A549 (cell line): Measurements from ENCODE around the gene TBC1D23. TPM values are rescaled to one million over a fixed set of nuclear protein-coding genes. Genes with fewer than 3 reads are reported as not detected.
A peak's percentile ranks its signal among the peaks of the same experiment; 100 is the strongest.
"Not testable (repeated sequence)": the region's sequence is repeated elsewhere in the genome, so short reads cannot be mapped to it uniquely, and the experiment has no call there.

Experiments used
- ATAC-seq, 2 experiments: fragments of 200-7000 bp in 1 of 2; fragments of >200 bp in 1 of 2; cut with Nextera tagmentation in 1 of 2; cut with Tn5 transposase in 1 of 2; 3 replicates each; pipeline versions ENCODE4 v1.8.0 to v1.9.1; 2018 to 2020; ENCODE audit warnings: mild to moderate bottlenecking in 1 of 2, moderate library complexity in 1 of 2
- CTCF ChIA-PET: fragments of 300-600 bp; sonication (Branson Sonifier 250); formaldehyde crosslinking; extraction: SDS; loops from one replicate; lab custom pipeline; 2021; ENCODE audit warnings: antibody characterized with exemption, inconsistent platforms; lab: Yijun Ruan, JAX
- POLR2A ChIA-PET: fragments of 350-600 bp; formaldehyde crosslinking; extraction: SDS; loops from one replicate; lab custom pipeline; 2021; ENCODE audit warnings: antibody characterized with exemption, inconsistent platforms; lab: Yijun Ruan, JAX
- DNase-seq, 2 experiments: peaks; one replicate each; pipeline versions ENCODE4 v3.0.0 to v3.0.0-alpha.2; 2011 to 2016; ENCODE audit warnings: low read depth in 1 of 2, low spot score in 1 of 2
- FAIRE-seq: peaks from 2 replicates; lab custom pipeline; 2011; peaks lifted over from hg19 to GRCh38; lab: Jason Lieb, UNC
- H3K27ac ChIP-seq, 2 experiments: fragments of >200 bp; sonication (Bioruptor Twin); formaldehyde crosslinking; 3 replicates each; pipeline ENCODE4 v1.5.1; 2016 to 2017
- H3K4me1 ChIP-seq: fragments of >200 bp; sonication (Bioruptor Twin); formaldehyde crosslinking; 3 replicates; pipeline ENCODE4 v1.6.1; 2016
- H3K4me2 ChIP-seq: fragments of >200 bp; sonication (Bioruptor Twin); formaldehyde crosslinking; 3 replicates; pipeline ENCODE4 v1.6.1; 2016
- H3K4me3 ChIP-seq: fragments of >200 bp; sonication (Bioruptor Twin); formaldehyde crosslinking; 3 replicates; pipeline ENCODE4 v1.5.1; 2016
- H3K9me3 ChIP-seq: fragments of >200 bp; sonication (Bioruptor Twin); formaldehyde crosslinking; 3 replicates; pipeline ENCODE4 v1.6.1; 2016
- BHLHE40 ChIP-seq: IDR thresholded peaks from 2 replicates; pipeline ENCODE4 v1.6.1; 2012; ENCODE audit warnings: low read depth, low read length, inconsistent platforms
- CBX2 ChIP-seq: fragments of 200-600 bp; sonication (generic); IDR thresholded peaks from 2 replicates; pipeline ENCODE4 v1.6.1; 2016; ENCODE audit warnings: low read depth, mild to moderate bottlenecking, borderline replicate concordance
- CEBPB ChIP-seq, 2 experiments: fragments of >200 bp in 1 of 2; sonication (Bioruptor Twin) in 1 of 2; formaldehyde crosslinking in 1 of 2; IDR thresholded peaks; 2 replicates each; pipeline ENCODE4 v1.6.1; 2012 to 2016
- CHD2 ChIP-seq: fragments of 150-350 bp; IDR thresholded peaks from 2 replicates; pipeline ENCODE4 v1.6.1; 2014; ENCODE audit warnings: low read length; ENCODE audit not compliant: partially characterized antibody
- EHF ChIP-seq: fragments of 250-450 bp; sonication (Bioruptor Pico); IDR thresholded peaks from 2 replicates; pipeline ENCODE4 v1.5.0; 2020; ENCODE audit warnings: mild to moderate bottlenecking
- EHMT2 ChIP-seq: fragments of 200-600 bp; sonication (generic); IDR thresholded peaks from 2 replicates; pipeline ENCODE4 v1.6.1; 2016; ENCODE audit warnings: antibody characterized with exemption, low read depth, mild to moderate bottlenecking, moderate library complexity
- FOSL2 ChIP-seq, 2 experiments: fragments of 450-650 bp in 1 of 2; fragments of >200 bp in 1 of 2; sonication (Bioruptor Twin) in 1 of 2; formaldehyde crosslinking; IDR thresholded peaks; 2 replicates each; pipeline versions ENCODE4 v1.5.0 to v1.6.1; 2016 to 2020; ENCODE audit warnings: mild to moderate bottlenecking in 1 of 2, moderate library complexity in 1 of 2
- GATA3 ChIP-seq: IDR thresholded peaks from 2 replicates; pipeline ENCODE4 v1.6.1; 2012; ENCODE audit warnings: borderline replicate concordance
- HDAC2 ChIP-seq: fragments of 200-600 bp; sonication (generic); IDR thresholded peaks from 2 replicates; pipeline ENCODE4 v1.6.1; 2016
- HOXA7 ChIP-seq: fragments of 250-450 bp; sonication (Bioruptor Pico); IDR thresholded peaks from 2 replicates; pipeline ENCODE4 v1.5.0; 2020; ENCODE audit warnings: mild to moderate bottlenecking, moderate library complexity
- HOXB13 ChIP-seq: fragments of 250-450 bp; sonication (Bioruptor Pico); IDR thresholded peaks from 2 replicates; pipeline ENCODE4 v1.5.0; 2020; ENCODE audit warnings: low read depth, mild to moderate bottlenecking, moderate library complexity
- KDM1A ChIP-seq: fragments of 200-600 bp; sonication (generic); IDR thresholded peaks from 2 replicates; pipeline ENCODE4 v1.6.1; 2016; ENCODE audit warnings: low read depth, mild to moderate bottlenecking
- MAFK ChIP-seq: fragments of 450-650 bp; IDR thresholded peaks from 2 replicates; pipeline ENCODE4 v1.6.1; 2014; ENCODE audit not compliant: partially characterized antibody
- MYC ChIP-seq: IDR thresholded peaks from 2 replicates; pipeline ENCODE4 v1.6.1; 2012; ENCODE audit warnings: mild to moderate bottlenecking, inconsistent platforms, low read length, improper control_type of control experiment, borderline replicate concordance
- PHF8 ChIP-seq: fragments of 200-600 bp; sonication (generic); IDR thresholded peaks from 2 replicates; pipeline ENCODE4 v1.6.1; 2016; ENCODE audit warnings: low read depth, mild to moderate bottlenecking, antibody characterized with exemption, moderate library complexity, borderline replicate concordance
- RFX5 ChIP-seq: fragments of 450-650 bp; IDR thresholded peaks from 2 replicates; pipeline ENCODE4 v1.7.1; 2014; ENCODE audit warnings: antibody characterized with exemption, mild to moderate bottlenecking, moderate library complexity
- RNF2 ChIP-seq: fragments of 200-600 bp; sonication (generic); IDR thresholded peaks from 2 replicates; pipeline ENCODE4 v1.6.1; 2016; ENCODE audit warnings: low read depth, mild to moderate bottlenecking, antibody characterized with exemption, moderate library complexity, borderline replicate concordance
- SREBF2 ChIP-seq: fragments of 450-650 bp; IDR thresholded peaks from 2 replicates; pipeline ENCODE4 v1.6.1; 2014; ENCODE audit warnings: mild to moderate bottlenecking, moderate library complexity
- TP53 ChIP-seq: fragments of 250-450 bp; sonication (Bioruptor Pico); IDR thresholded peaks from 2 replicates; pipeline ENCODE4 v1.5.0; 2021; ENCODE audit warnings: mild to moderate bottlenecking, moderate library complexity
- ZC3H11A ChIP-seq: fragments of 450-650 bp; IDR thresholded peaks from 2 replicates; pipeline ENCODE4 v1.6.1; 2014; ENCODE audit warnings: antibody characterized with exemption, mild to moderate bottlenecking
- ZFP36 ChIP-seq: fragments of 450-650 bp; IDR thresholded peaks from 2 replicates; pipeline ENCODE4 v1.6.1; 2014; ENCODE audit warnings: borderline replicate concordance; ENCODE audit not compliant: partially characterized antibody
- WGBS: methylation state at CpG from one replicate; pipeline ENCODE4 v1.1.6; 2017; ENCODE audit errors: missing lambda C conversion rate; 5-methylcytosine and 5-hydroxymethylcytosine counted together
- polyA plus RNA-seq, 4 experiments: library from polyadenylated mRNA; depleted of rRNA in 3 of 4; stranded (reverse); fragments of >200 nt; fragmentation: RNase III in 1 of 4; extraction: RNeasy Plus Mini Kit Qiagen cat#74134 plus additional on column Dnase treatment in 1 of 4; gene quantifications; 2 replicates in 3 of 4; 3 replicates in 1 of 4; pipeline ENCODE4 v1.2.3, GENCODE V29; 2011 to 2017
- TF ChIP-seq, protein P1 (sequence below): fragments of 450-650 bp; IDR thresholded peaks from 2 replicates; pipeline ENCODE4 v1.6.1; 2014; ENCODE audit warnings: antibody characterized with exemption
- TF ChIP-seq, protein P2 (sequence below): fragments of >200 bp; sonication (Bioruptor Twin); formaldehyde crosslinking; IDR thresholded peaks from 3 replicates; pipeline ENCODE4 v1.5.1; 2016
- TF ChIP-seq, protein P3 (sequence below): IDR thresholded peaks from 2 replicates; pipeline ENCODE4 v1.6.1; 2012
- TF ChIP-seq, protein P4 (sequence below): fragments of >200 bp; sonication (Bioruptor Twin); formaldehyde crosslinking; IDR thresholded peaks from 3 replicates; pipeline ENCODE4 v1.6.1; 2016
- TF ChIP-seq, protein P5 (sequence below): IDR thresholded peaks from 2 replicates; pipeline ENCODE4 v1.6.1; 2012; ENCODE audit warnings: low read depth, borderline replicate concordance

The TBC1D23 gene
- polyA plus RNA-seq, 2 of the 4 experiments (the other 2 are of a cell fraction), result 14.5 to 29.4 TPM

DNA sequence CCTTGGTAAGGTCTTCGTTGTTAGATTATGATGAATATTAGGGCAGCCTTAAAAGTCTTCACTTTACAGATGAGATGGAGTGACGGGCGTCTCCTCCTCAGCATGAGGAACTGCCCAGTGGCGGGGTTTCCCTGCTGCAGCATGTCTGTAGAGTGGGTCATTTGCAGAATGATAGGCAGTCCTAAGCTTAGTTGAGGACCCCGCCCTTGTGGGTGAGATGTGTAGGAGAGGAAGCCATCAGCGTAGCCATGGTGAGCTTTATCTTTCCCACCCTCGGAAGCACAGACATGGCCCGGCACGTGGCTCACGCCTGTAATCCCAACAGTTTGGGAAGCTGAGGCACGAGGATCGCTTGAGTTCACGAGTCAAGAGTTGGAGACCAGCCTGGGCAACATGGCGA, 74.6 kb downstream of the TBC1D23 start:
- Histone ChIP-seq H3K4me1 (peaks cover 12% of the 10 kb centered on the region), H3K27ac (peak overlapping the region; percentile 94 to 96), H3K9me3 (no peaks in the 10 kb centered on the region), H3K4me2 (peak overlapping the region; percentile 72), H3K4me3 (peak overlapping the region; percentile 93)
- ATAC-seq (peak; percentile 37 to 65; a peak in 4 of 6 replicates), FAIRE-seq (no peak), DNase-seq (peak; percentile 26 to 53)
- CTCF ChIA-PET, result interaction anchor here (0.9 to 5.9 kb wide), 3 partner anchors 19 to 58 kb away, joined by 3 to 34 read pairs (median 4); no protein-coding TSS in a partner anchor
- POLR2A ChIA-PET, result interaction anchor here (0.8 to 3.0 kb wide), 4 partner anchors 8 to 375 kb away, joined by 3 to 20 read pairs (median 3); partner anchors contain the start of genes LNP1 and TOMM70
- 74% methylated on average over 14 of the region's 14 CpGs for WGBS
- TF ChIP-seq BHLHE40, result no peak
- TF ChIP-seq SREBF2, result no peak
- TF ChIP-seq, protein P1, sequence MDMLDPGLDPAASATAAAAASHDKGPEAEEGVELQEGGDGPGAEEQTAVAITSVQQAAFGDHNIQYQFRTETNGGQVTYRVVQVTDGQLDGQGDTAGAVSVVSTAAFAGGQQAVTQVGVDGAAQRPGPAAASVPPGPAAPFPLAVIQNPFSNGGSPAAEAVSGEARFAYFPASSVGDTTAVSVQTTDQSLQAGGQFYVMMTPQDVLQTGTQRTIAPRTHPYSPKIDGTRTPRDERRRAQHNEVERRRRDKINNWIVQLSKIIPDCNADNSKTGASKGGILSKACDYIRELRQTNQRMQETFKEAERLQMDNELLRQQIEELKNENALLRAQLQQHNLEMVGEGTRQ, result no peak
- no peak for TF ChIP-seq MAFK

DNA sequence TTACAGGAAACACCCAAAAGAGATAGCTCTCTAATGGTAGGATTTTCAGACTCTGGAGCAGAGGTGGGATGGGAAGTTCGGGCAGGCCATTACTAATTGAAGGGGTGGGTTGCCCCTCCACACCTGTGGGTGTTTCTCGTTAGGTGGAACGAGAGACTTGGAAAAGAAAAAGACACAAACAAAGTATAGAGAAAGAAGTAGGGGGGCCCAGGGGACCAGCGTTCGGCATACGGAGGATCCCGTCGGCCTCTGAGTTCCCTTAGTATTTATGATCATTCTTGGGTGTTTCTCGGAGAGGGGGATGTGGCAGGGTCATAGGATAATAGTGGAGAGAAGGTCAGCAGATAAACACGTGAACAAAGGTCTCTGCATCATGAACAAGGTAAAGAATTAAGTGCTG, 75.4 kb downstream of the TBC1D23 start:
- H3K4me3 ChIP-seq, ATAC-seq, DNase-seq, FAIRE-seq, H3K9me3 ChIP-seq, H3K27ac ChIP-seq: not testable (repeated sequence)
- WGBS, result 95% methylated on average over 10 of the region's 10 CpGs
- Histone ChIP-seq H3K4me2 (peak overlapping the region; percentile 72), H3K4me1 (peaks cover 12% of the 10 kb centered on the region)
- ChIA-PET POLR2A (interaction anchor here (1.1 to 3.0 kb wide), 2 partner anchors 10 to 65 kb away, joined by 3 to 20 read pairs; partner anchors contain the start of genes LNP1 and TOMM70), CTCF (interaction anchor here (0.9 to 5.9 kb wide), 2 partner anchors 20 to 55 kb away, joined by 4 to 34 read pairs; no protein-coding TSS in a partner anchor)

DNA sequence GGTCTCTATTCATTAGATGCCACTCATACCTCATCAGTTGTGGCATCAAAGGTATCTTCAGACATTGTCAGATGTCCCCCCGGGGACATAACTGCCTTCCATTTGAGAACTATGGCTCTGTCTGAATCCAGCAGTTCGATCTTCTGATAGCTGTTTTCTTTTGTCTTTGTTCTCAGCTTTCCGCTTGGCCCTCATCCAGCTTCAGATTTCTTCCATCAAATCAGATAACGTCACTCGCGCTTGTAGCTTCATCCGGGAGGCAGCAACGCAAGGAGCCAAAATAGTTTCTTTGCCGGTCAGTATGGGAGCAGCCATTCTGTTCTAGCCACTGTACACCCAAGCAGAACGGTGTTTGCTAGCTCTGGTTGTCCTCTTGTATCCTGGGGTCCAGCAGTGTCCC, 78.1 kb downstream of the TBC1D23 start:
- ATAC-seq, result no peak
- TF ChIP-seq PHF8, result no peak
- TF ChIP-seq GATA3, result no peak
- TF ChIP-seq EHMT2, result no peak
- TF ChIP-seq KDM1A, result no peak
- no peak for TF ChIP-seq ZFP36
- no peak for TF ChIP-seq EHF
- TF ChIP-seq ZC3H11A, result no peak
- no peak for TF ChIP-seq FOSL2 (IDR thresholded peaks at IDR 0.05)
- TF ChIP-seq FOSL2 (CRISPR knock-in tag; IDR thresholded peaks at IDR 0.05), result no peak
- no peak for TF ChIP-seq SREBF2
- TF ChIP-seq, protein P2, sequence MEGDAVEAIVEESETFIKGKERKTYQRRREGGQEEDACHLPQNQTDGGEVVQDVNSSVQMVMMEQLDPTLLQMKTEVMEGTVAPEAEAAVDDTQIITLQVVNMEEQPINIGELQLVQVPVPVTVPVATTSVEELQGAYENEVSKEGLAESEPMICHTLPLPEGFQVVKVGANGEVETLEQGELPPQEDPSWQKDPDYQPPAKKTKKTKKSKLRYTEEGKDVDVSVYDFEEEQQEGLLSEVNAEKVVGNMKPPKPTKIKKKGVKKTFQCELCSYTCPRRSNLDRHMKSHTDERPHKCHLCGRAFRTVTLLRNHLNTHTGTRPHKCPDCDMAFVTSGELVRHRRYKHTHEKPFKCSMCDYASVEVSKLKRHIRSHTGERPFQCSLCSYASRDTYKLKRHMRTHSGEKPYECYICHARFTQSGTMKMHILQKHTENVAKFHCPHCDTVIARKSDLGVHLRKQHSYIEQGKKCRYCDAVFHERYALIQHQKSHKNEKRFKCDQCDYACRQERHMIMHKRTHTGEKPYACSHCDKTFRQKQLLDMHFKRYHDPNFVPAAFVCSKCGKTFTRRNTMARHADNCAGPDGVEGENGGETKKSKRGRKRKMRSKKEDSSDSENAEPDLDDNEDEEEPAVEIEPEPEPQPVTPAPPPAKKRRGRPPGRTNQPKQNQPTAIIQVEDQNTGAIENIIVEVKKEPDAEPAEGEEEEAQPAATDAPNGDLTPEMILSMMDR, result no peak
- TF ChIP-seq HOXB13 (CRISPR knock-in tag), result no peak
- TF ChIP-seq, protein P3, sequence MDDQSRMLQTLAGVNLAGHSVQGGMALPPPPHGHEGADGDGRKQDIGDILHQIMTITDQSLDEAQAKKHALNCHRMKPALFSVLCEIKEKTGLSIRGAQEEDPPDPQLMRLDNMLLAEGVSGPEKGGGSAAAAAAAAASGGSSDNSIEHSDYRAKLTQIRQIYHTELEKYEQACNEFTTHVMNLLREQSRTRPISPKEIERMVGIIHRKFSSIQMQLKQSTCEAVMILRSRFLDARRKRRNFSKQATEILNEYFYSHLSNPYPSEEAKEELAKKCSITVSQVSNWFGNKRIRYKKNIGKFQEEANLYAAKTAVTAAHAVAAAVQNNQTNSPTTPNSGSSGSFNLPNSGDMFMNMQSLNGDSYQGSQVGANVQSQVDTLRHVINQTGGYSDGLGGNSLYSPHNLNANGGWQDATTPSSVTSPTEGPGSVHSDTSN, result no peak
- H3K9me3 ChIP-seq, result 0 out of 3 replicates have a peak, but pooled peaks cover 3% of the 10 kb centered on the region
- no peak for FAIRE-seq
- no peak overlapping the region for H3K4me3 ChIP-seq
- ChIA-PET CTCF (interaction anchor here (0.8 kb wide), 1 partner anchor 507 kb away, joined by 4 read pairs; no protein-coding TSS in a partner anchor), POLR2A (no interaction called here)
- 89% methylated on average over 10 of the region's 10 CpGs for WGBS
- H3K4me2 ChIP-seq, result no peak overlapping the region
- peaks cover 9% of the 10 kb centered on the region for H3K4me1 ChIP-seq
- DNase-seq, result no peak
- no peak overlapping the region for H3K27ac ChIP-seq

DNA sequence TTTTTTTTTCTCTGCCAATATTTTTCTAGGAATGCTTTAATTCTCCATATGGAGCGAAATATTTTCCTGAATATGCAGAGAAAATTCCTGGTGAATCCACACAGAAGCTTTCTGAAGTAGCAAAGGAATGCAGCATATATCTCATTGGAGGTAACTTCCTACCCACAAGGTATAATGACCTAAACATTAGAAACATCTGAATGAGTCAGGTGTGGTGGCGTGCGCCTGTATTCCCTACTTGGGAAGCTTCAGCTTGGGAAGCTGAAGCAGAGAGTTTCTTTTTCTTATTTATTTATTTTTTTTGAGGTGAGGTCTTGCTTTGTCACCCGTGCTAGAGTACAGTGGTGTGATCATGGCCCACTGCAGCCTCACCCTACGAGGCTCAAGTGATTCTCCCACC, 79.0 kb downstream of the TBC1D23 start:
- CTCF ChIA-PET, result no interaction called here
- Histone ChIP-seq H3K9me3 (0 out of 3 replicates have a peak, but pooled peaks cover 3% of the 10 kb centered on the region), H3K27ac (no peak overlapping the region), H3K4me1 (peaks cover 6% of the 10 kb centered on the region; the same call in 2 of the 3 replicates), H3K4me3 (no peak overlapping the region), H3K4me2 (no peak overlapping the region)
- POLR2A ChIA-PET, result no interaction called here
- 91% methylated on average over 5 of the region's 5 CpGs for WGBS
- no peak for ATAC-seq
- no peak for DNase-seq
- no peak for FAIRE-seq
- TF ChIP-seq CHD2, result no peak
- TF ChIP-seq, protein P4, sequence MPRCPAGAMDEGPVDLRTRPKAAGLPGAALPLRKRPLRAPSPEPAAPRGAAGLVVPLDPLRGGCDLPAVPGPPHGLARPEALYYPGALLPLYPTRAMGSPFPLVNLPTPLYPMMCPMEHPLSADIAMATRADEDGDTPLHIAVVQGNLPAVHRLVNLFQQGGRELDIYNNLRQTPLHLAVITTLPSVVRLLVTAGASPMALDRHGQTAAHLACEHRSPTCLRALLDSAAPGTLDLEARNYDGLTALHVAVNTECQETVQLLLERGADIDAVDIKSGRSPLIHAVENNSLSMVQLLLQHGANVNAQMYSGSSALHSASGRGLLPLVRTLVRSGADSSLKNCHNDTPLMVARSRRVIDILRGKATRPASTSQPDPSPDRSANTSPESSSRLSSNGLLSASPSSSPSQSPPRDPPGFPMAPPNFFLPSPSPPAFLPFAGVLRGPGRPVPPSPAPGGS, result no peak
- TF ChIP-seq RNF2, result no peak
- no peak for TF ChIP-seq CBX2
- TF ChIP-seq, protein P5, sequence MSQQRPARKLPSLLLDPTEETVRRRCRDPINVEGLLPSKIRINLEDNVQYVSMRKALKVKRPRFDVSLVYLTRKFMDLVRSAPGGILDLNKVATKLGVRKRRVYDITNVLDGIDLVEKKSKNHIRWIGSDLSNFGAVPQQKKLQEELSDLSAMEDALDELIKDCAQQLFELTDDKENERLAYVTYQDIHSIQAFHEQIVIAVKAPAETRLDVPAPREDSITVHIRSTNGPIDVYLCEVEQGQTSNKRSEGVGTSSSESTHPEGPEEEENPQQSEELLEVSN, result no peak
- TF ChIP-seq KDM1A, result no peak
- TF ChIP-seq HOXA7, result no peak
- TF ChIP-seq SREBF2, result no peak
- no peak for TF ChIP-seq EHF
- TF ChIP-seq TP53 (CRISPR knock-in tag), result no peak
- TF ChIP-seq CEBPB (IDR thresholded peaks at IDR 0.05), result no peak
- no peak for TF ChIP-seq HDAC2
- no peak for TF ChIP-seq MYC
- TF ChIP-seq RFX5, result no peak
